Umbilical cord (tissue), 2 donors: ENCODE data around the gene NCOA5. TPM values are rescaled to one million over a fixed set of nuclear protein-coding genes. Genes with fewer than 3 reads are reported as not detected.
"Not testable (repeated sequence)": the region's sequence is repeated elsewhere in the genome, so short reads cannot be mapped to it uniquely, and the experiment has no call there.

Source experiments
- DNase-seq: peaks from one replicate; pipeline ENCODE4 v3.0.0-alpha.2; 2015; ENCODE audit warnings: low spot score
- total RNA-seq: library from RNA; depleted of rRNA; stranded (reverse); fragments of >200 nt; gene quantifications from one replicate; pipeline ENCODE4 v1.2.3, GENCODE V29; 2014; ENCODE audit warnings: low replicate concordance; ENCODE audit not compliant: insufficient read depth

Gene NCOA5
- total RNA-seq, 1 donor from 2014 or later: 3.4 TPM

- no peak for DNase-seq
These were observed 3.8 kb upstream of the NCOA5 start for GRCh38 chr20:46093531-46093930.

- DNase-seq: not testable (repeated sequence)
These were observed 2.1 kb upstream of the NCOA5 start for GRCh38 chr20:46091622-46092535.

GRCh38 chr20:46089167-46089416, 670 bp downstream of the NCOA5 start:
- no peak for DNase-seq

- no peak for DNase-seq
These were observed 1.2 kb downstream of the NCOA5 start for GRCh38 chr20:46088409-46089166.

- DNase-seq: no peak
These were observed 2.6 kb downstream of the NCOA5 start for GRCh38 chr20:46087161-46087560.

GRCh38 chr20:46085179-46085851, 4.4 kb downstream of the NCOA5 start:
- no peak for DNase-seq

- DNase-seq: no peak
These were observed 5.0 kb downstream of the NCOA5 start for GRCh38 chr20:46084805-46085178.

GRCh38 chr20:46083531-46084061, 6.2 kb downstream of the NCOA5 start:
- DNase-seq: no peak

GRCh38 chr20:46083101-46083500, 6.7 kb downstream of the NCOA5 start:
- DNase-seq: no peak

GRCh38 chr20:46081074-46081473, 8.7 kb downstream of the NCOA5 start:
- no peak for DNase-seq

GRCh38 chr20:46078954-46079353, 10.8 kb downstream of the NCOA5 start:
- DNase-seq: no peak

- no peak for DNase-seq
These were observed 12.0 kb downstream of the NCOA5 start for GRCh38 chr20:46077642-46078305.

GRCh38 chr20:46076806-46077205, 13.0 kb downstream of the NCOA5 start:
- DNase-seq: no peak

GRCh38 chr20:46074006-46074405, 15.8 kb downstream of the NCOA5 start:
- DNase-seq: no peak

GRCh38 chr20:46073443-46073842, 16.3 kb downstream of the NCOA5 start:
- no peak for DNase-seq

- DNase-seq: no peak
These were observed 16.7 kb downstream of the NCOA5 start for GRCh38 chr20:46073024-46073423.

GRCh38 chr20:46071573-46071972, 18.2 kb downstream of the NCOA5 start:
- DNase-seq: no peak

- DNase-seq: no peak
These were observed 19.4 kb downstream of the NCOA5 start for GRCh38 chr20:46070215-46070900.

GRCh38 chr20:46065691-46066090, 24.1 kb downstream of the NCOA5 start:
- no peak for DNase-seq

GRCh38 chr20:46065006-46065405, 24.8 kb downstream of the NCOA5 start:
- DNase-seq: no peak

GRCh38 chr20:46063652-46064054, 26.1 kb downstream of the NCOA5 start:
- no peak for DNase-seq
